GM21825 (cell line): ENCODE results near the gene WIPF2.
"Not testable (repeated sequence)": the region's sequence is repeated elsewhere in the genome, so short reads cannot be mapped to it uniquely, and the experiment has no call there.

Experiments
- ATAC-seq: cut with Tn5 transposase; IDR thresholded peaks from one replicate; pipeline ENCODE4 v1.9.1; 2021; ENCODE audit warnings: mild to moderate bottlenecking, moderate library complexity; ENCODE audit not compliant: unreplicated experiment

The WIPF2 gene

DNA sequence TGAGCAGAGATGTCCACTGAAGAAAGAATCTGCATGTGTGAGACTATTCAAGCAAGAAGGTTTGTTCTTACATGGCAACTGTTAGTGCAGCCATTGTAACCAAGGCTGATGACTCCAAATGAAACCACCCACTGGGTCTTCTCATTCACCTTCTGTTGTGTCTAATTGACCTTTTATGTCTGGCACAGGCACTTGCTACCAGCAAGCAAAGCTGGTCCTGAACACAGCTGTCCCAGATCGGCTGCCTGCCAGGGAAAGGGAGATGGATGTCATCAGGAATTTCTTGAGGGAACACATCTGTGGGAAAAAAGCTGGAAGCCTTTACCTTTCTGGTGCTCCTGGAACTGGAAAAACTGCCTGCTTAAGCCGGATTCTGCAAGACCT lies 72.2 kb downstream of the WIPF2 start:
- ATAC-seq = no peak

DNA sequence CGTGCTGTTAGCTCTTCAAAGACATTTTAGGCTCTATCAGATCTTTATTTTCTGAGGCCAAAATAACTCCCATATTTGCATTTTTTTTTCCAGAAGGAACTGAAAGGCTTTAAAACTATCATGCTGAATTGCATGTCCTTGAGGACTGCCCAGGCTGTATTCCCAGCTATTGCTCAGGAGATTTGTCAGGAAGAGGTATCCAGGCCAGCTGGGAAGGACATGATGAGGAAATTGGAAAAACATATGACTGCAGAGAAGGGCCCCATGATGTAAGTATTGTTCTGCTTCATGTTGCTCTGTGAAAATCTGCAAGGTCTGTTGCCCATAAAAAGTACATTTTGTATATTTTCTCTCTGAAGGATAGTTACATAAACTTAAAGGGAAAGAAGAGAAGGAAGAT lies 74.3 kb downstream of the WIPF2 start:
- no peak for ATAC-seq

DNA sequence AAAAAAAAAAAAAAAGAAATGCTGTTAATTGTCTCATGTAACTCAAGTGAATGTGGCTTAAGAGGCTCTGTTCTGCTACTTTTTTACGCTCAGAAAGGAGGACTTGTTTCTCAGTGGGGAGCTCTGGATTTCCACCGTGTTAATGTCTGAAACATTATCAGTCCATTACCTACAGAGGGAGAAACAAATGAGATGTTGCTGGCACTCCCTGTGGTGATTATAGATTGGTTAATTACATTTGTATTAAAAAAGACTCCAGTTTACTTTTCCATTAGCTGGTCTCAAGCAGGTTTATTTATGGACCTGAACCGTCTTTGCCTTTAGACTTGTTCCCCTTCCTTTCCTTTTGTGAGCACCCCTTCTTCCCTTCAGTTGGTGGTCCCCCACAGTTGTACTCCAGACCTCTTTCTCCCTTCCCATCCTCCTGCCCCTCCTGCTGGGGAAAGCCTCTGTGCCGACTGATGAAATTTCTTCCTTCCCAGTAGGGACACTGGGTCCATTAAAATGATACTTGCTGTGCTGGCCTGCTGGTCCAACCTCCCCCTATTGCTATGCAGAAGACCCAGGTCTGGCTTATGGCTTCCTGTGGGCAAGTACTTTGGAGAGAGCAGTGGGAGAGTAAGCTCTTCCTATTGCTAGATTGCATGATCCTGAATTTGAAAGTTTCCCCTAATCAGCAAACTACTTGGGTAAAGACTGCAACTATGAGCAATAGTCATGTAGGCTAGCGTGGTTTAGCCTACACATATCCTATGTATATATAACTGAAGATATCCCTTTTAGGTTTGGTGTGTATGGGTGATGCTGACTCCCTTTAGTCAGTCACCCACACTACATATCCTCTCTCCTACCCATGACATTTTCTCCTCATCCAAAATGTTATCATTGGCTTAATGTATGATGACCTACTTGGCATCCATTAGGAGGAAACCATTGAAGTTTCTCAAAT lies 76.7 kb downstream of the WIPF2 start:
- ATAC-seq = no peak

- ATAC-seq = no peak
Observed at GRCh38 chr17:40297511-40297910, 78.4 kb downstream of the WIPF2 start.

DNA sequence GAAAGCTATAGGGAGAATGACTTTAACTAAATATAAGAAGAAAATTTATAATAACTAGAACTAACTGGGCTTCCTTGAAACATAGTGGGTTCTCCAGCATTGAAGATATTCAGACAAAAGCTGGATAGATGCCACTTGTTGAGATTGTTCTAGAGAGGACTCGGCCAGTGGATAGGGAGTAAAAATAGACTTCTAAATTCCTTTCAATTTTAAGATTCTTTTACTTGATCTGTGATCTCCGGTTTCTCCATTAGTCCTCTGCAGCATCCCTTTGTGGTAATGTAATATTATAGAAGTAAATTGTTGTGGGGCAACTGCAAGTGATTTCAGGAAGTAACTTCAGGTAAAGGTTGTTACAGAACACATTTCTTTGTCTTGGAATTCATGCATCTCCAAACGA lies 79.6 kb downstream of the WIPF2 start:
- ATAC-seq = no peak

DNA sequence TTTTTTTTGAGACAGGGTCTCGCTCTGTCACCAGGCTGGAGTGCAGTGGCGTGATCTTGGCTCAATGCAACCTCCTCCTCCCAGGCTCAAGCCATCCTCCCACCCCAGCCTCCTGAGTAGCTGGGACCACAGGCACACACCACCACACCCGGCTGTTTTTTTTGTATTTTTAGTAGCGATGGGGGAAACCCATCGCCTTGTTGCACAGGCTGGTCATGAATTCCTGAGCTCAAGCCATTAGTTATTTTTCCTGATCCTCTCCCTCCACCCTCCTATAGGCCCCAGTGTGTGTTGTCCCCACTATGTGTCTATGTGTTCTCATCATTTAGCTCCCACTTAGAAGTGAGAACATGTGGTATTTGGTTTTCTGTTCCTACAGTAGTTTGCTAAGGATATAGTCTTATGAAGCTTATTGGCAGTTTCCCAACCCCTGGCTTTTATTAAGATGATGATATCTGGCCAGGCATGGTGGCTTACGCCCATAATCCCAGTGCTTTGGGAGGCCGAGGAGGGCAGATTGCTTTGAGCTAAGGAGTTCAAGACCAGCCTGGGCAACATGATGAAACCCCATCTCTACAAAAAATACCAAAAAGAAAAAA lies 80.2 kb downstream of the WIPF2 start:
- ATAC-seq = not testable (repeated sequence)

DNA sequence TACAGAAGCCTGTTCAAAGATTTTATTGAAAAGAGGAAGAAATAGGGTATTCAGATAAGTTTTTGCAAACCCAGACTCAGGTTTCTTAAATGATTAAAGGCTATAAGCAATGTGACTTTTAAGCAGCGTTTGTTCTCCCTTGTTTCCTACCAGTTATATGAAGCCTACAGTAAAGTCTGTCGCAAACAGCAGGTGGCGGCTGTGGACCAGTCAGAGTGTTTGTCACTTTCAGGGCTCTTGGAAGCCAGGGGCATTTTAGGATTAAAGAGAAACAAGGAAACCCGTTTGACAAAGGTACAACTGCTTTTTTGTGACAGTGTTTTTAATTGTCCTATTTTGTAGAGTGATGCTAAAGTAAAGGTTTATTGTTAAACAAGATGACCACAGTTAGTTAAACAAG lies 82.2 kb downstream of the WIPF2 start:
- ATAC-seq = no peak

DNA sequence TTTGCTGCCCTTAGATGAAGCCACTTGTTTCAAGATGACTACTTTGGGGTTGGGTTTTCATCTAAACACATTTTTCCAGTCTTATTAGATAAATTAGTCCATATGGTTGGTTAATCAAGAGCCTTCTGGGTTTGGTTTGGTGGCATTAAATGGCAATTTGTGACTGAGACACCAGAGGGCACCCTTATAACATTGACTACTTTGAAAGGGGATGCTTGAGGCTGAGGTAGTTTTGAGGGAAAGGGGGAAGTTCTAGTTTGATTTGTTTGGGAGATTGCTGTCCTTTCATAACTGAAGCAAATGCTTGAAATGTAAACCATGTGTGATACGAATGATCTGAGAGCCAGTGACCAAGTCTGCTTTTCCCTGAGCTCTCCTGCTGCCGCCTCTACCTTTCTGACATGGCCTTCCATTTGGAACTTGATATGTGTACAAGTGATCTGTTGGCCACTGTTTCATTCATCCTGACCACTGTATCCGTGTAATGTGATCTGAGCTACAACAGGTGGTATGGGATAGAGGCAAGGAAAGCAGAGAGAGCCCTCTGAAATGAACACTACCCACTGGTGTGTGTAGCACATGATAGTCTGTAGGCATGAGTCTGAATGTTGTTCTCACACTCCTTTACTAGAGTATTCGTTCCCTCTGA lies 84.0 kb downstream of the WIPF2 start:
- ATAC-seq = no peak

DNA sequence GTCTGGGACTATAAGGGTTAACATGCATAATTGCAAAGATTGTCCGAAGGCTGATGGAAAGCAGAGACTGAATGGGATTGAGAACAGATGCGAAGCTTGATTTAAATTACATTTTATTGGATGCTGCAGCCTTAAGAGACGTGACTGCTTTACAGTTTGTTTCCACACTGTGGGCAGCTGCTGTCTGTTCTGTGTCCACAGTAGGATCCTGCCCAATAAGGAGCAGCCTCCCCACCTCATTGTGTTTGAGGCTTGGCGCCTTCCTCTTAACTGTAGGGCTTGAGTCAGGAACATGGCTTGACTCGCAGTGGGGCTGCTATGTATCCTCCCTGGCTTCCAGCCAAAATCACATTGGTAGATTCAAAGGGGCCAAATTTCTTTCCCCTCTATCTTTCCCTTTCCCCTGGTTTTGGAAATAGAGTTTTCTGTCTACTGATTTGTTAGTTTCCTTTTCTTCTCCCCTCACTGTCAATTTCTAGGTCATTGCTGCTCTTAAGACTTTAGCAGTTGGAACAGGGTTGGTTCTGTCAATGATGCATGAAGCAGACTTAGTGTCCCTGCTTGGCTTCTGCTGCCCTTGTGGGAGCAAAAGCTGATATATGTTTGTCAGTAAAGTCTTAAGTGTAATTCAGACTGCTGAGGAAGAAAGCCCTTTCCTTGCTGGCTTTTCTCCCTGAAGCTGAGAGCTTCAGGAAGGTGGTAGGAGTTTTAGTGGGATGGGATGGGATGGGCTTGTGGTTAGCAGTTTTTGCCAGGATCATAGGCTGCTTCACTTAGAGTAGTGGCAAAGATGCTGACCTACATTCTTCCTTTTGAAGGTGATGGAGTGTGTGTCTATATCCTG lies 84.8 kb downstream of the WIPF2 start:
- ATAC-seq = no peak

DNA sequence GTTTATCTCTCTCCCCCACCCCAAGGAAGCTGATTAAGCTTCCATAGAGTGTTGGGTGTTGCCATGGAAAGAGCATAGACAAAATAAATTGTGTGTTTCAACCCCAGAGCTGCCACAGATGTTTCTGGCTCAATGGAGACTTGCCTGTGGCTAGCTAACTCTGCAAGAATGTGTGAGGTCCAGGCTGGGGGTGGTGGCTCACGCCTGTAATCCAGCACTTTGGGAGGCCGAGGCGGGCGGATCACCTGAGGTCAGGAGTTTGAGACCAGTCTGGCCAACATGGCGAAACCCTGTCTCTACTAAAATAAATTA lies 85.4 kb downstream of the WIPF2 start:
- ATAC-seq = not testable (repeated sequence)

DNA sequence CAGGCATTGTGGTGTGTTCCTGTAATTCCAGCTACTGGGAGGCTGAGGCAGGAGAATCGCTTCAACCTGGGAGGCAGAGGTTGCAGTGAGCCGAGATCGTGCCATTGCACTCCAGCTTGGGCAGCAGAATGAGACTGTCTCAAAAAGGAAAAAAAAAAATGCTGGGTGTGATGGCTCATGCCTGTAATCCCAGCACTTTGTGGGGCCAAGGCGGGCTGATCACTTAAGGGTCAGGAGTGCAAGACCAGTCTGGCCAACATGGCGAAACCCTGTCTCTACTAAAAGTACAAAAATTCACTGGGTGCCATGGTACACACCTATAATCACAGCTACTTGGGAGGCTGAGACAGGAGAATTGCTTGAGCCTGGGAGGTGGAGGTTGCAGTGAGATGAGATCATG lies 85.8 kb downstream of the WIPF2 start:
- not testable (repeated sequence) for ATAC-seq

GRCh38 chr17:40306395-40306794 lies 87.3 kb downstream of the WIPF2 start:
- ATAC-seq = no peak

DNA sequence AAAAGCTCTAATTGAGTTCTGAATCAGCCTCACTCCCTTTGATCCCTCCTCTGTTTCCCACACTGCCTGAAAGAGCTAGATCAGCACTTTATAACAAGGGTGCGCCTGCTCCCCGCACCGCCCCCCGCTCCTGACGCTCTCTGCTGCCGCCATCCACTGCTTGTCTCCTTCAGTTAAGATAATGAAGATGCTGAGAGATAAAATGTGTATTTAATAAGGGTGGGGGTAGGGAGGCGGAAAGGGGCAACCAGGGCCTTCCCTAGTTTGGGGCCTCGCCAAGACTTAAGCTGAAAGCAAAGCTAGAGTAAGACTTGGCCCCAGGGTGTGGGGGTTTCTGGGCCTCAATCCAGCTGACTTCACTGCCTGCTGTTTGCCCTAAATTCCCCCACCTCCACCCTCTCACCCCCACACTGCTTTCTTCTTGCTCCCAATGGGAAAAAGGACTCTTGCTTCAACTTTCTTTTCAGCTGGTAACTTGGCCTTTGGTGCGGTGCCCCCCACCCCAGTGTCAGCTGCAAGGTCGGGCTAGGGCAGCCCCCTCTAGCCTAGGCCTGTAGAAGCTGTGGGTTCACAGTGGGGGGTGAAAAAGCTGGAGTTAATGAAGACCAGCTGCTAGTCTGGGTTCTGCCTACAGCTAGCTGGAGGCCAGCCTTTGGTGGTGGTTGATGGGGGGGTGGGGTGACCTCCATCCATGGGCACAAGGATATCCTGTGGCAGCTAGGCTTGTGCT lies 88.1 kb downstream of the WIPF2 start:
- ATAC-seq = no peak

DNA sequence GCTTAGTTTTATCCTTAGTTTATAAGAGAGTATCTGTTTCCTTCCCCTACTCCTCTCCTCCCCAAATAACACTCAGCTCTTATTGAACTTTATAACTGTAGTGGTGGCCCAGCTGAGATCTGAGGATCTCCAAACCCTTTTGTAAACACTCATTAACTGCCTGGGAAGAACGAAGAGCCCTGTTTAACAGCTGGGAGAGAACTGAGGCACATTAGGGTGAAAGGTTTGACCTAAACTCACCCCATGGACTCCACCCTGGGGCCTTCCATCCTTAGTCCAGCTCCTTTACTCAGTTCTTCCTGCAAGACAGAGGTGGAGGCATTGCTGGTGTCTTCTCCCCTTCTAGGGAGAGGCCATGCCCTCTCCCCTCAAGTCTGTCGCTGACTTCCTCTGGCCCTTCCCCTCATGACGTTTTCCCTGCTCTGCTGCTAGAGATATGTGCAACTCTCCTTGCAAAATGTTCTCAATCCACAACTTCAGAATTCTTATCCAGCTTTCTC lies 88.7 kb downstream of the WIPF2 start:
- ATAC-seq = no peak

DNA sequence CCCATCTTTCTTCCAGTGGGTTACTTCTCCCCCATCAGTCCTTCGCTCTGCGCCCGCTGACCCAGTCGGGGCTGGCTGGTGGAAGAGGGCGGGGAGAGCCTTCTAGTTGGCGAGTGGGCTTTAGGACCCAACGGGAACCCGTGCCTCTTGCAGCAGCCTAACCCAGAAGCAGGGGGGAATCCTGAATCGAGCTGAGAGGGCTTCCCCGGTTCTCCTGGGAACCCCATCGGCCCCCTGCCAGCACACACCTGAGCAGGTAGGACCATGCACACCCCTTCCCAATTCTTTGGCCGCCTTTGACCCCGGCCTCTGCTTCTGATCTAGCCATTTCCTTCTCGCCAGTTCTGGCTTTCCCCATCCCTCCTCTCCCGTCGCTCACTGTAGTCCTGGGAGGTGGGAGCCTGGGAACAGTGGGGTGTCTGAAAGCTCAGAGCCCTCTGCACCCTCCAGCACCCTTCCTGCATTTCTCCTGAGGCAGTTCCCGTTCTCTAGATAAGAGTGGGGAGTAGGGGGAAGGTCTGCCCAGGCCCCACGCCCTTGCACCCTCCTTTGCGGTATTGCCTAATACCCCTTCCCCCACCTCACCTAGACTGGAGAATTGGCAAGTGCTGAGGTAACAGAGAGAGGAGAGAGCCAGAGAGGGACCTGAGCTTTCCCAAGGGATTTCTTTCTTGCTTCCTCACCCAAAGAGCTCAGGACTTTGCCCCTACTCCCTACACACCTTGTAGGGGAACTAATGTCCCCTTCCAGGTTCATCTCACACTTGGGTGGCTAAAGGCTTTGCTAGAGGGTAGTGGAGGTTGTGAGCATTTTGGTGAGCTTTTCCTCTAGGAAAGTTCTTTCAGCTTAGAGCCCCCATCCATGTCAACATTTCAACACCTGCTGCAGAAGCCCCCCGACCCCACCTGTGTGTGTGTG lies 90.2 kb downstream of the WIPF2 start, which contains the start of gene RARA:
Gene RARA (plus strand): TSS at position 150 of the 918 bp plus-strand sequence. CDS start 22,039 bp downstream, outside the sequence.
- no peak for ATAC-seq

DNA sequence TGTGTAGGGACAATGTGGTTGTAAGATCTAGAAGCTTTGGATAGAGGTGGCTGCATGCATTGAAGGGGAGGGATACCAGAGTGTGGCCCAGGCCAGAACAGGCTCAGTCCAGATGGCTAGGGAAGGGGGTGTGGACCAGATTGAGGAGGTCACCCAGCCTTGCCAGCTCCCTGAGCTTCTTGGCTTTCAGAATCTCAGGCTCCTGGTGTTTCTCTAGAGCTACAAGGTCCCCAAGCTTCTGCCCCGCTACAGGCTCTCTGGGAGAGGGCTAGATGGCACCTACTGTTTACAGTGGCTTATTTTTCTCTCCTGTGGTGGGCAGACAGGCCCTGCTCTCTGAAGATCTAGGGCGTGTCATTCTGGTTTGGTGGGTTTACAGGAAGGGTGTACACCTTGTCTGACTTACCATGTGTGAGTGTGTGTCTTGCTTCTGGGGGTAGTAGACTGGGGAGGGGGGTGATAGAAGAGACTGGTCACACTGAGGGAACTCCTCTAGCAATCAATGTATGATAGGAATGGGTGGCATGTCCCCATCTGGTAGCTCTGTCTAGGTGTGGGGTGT lies 90.9 kb downstream of the WIPF2 start:
- ATAC-seq = no peak

DNA sequence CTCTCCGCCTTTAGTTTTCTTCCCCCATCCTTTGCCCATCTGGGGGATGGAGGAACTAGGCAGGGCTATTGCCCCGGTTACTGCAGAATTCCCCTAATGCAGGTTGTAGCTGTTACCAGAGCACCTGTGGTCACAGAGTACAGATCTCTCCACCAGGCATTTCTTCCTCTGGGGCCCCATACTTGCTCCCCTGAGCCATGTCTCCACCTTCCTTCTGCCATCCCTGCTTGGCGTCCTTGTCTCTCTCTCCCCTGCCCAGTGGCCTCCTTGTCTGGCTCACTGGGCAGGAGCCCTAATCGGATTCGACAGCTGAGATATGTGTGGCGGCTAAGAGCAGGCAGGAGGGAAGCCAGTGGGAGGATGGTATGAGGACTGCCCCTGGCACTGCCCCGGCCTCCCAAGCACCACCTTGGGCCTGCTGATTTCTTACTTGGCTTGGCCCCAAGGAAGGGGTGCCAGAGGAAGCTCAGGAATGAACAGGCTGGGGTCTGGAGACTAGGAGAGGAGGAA lies 91.8 kb downstream of the WIPF2 start:
- no peak for ATAC-seq

- no peak for ATAC-seq
Observed at GRCh38 chr17:40311575-40311974, 92.5 kb downstream of the WIPF2 start.
